T-helper 2 cell treated with Interferon-gamma antibody and Interleukin-4, amounts not matched to agents 100 ng/mL and 5 ng/mL, for 36 hours (primary cell): ENCODE measurements around the gene METTL9. TPM values are rescaled to one million over a fixed set of nuclear protein-coding genes. Genes with fewer than 3 reads are reported as not detected.

Source experiments
- intact Hi-C: fragments of 100-400 bp; cut with micrococcal nuclease; formaldehyde crosslinking; loops from one replicate; pipeline ENCODE4 v1.15.1; 2023
- total RNA-seq: library from RNA; stranded (reverse); gene quantifications from 2 replicates; pipeline ENCODE4 v1.2.3, GENCODE V29; 2022

Gene METTL9
- total RNA-seq, 1 donor from 2014 or later, result 78.5 TPM

GRCh38 chr16:21703156-21703555 is 103.8 kb downstream of the METTL9 start:
- intact Hi-C loops, result no loop called here

- intact Hi-C loops, result no loop called here
Measured at GRCh38 chr16:21703589-21704174, 104.3 kb downstream of the METTL9 start.

- intact Hi-C loops, result no loop called here
Measured at GRCh38 chr16:21704266-21704665, 104.9 kb downstream of the METTL9 start.

GRCh38 chr16:21704733-21705132 is 105.4 kb downstream of the METTL9 start:
- intact Hi-C loops, result no loop called here

Other genes with a start within 250 kb of the METTL9 start
- 0.16 and 0.23 TPM in 2 replicates for gene IGSF6, start 53.0 kb downstream of the METTL9 start, total RNA-seq
- gene OTOA, start 64.4 kb downstream of the METTL9 start, total RNA-seq, result 0.11 and 0.14 TPM in 2 replicates